Measurements from ENCODE around the gene CCDC194. TPM values are rescaled to one million over a fixed set of nuclear protein-coding genes. Genes with fewer than 3 reads are reported as not detected.

Gene CCDC194
- total RNA-seq, 6 donors from 2014 or later = 0.83 to 2.2 (median 2.1) TPM; not detected in 3

GRCh38 chr19:17389288-17389687 lies 4.7 kb downstream of the CCDC194 start:
- no peaks in the 10 kb centered on the region for H3K9me3 ChIP-seq
- no peak overlapping the region for H3K27ac ChIP-seq
- 51 to 75% methylated on average over 1 of the region's 1 CpG for WGBS, 2 donors
- DNase-seq (no peak), ATAC-seq (ENCODE audit: low FRiP score in 2 of 2) (no peak)
- H3K4me1 ChIP-seq = peaks cover 14 to 28% (median 20%) of the 10 kb centered on the region in 4 donors
- TF ChIP-seq POLR2A (IDR thresholded peaks at IDR 0.05) (no peak), CTCF (IDR thresholded peaks at IDR 0.05) (no peak), POLR2AphosphoS5 (IDR thresholded peaks at IDR 0.05) (no peak), EP300 (IDR thresholded peaks at IDR 0.05) (no peak)
- H3K36me3 ChIP-seq = no peaks in the 10 kb centered on the region
- no peak overlapping the region for H3K4me3 ChIP-seq
- peaks cover 0 to 8% (median 1%) of the 10 kb centered on the region in 4 donors for H3K27me3 ChIP-seq

- TF ChIP-seq EP300 (IDR thresholded peaks at IDR 0.05) (no peak), POLR2AphosphoS5 (IDR thresholded peaks at IDR 0.05) (no peak), POLR2A (IDR thresholded peaks at IDR 0.05) (no peak), CTCF (IDR thresholded peaks at IDR 0.05) (peak; percentile 81 to 91 (median 89))
- Histone ChIP-seq H3K4me1 (peaks cover 21 to 32% (median 24%) of the 10 kb centered on the region in 4 donors), H3K27me3 (peaks cover 0 to 5% (median 0%) of the 10 kb centered on the region in 4 donors), H3K9me3 (no peaks in the 10 kb centered on the region), H3K36me3 (no peaks in the 10 kb centered on the region), H3K27ac (no peak overlapping the region), H3K4me3 (no peak overlapping the region)
- 52 to 58% methylated on average over 8 to 13 of the region's 20 CpGs for WGBS, 2 donors
- ATAC-seq (ENCODE audit: low FRiP score in 2 of 2) (peak; percentile 74 to 75), DNase-seq (peak; percentile 62 to 92)
Observed at GRCh38 chr19:17385878-17386611, 8.0 kb downstream of the CCDC194 start.

- 99% methylated on average over 5 of the region's 5 CpGs for WGBS, 2 donors
- Histone ChIP-seq H3K4me3 (no peak overlapping the region), H3K4me1 (peaks cover 25 to 45% (median 35%) of the 10 kb centered on the region in 4 donors), H3K9me3 (no peaks in the 10 kb centered on the region), H3K36me3 (no peaks in the 10 kb centered on the region), H3K27ac (no peak overlapping the region), H3K27me3 (no peaks in the 10 kb centered on the region)
- ATAC-seq (ENCODE audit: low FRiP score in 2 of 2) (no peak), DNase-seq (no peak)
- TF ChIP-seq POLR2AphosphoS5 (IDR thresholded peaks at IDR 0.05) (no peak), CTCF (IDR thresholded peaks at IDR 0.05) (no peak), EP300 (IDR thresholded peaks at IDR 0.05) (no peak), POLR2A (IDR thresholded peaks at IDR 0.05) (no peak)
Observed at GRCh38 chr19:17380426-17381138, 13.4 kb downstream of the CCDC194 start.

GRCh38 chr19:17379221-17379631 lies 14.8 kb downstream of the CCDC194 start:
- no peak overlapping the region for H3K4me3 ChIP-seq
- no peaks in the 10 kb centered on the region for H3K9me3 ChIP-seq
- H3K4me1 ChIP-seq = peaks cover 25 to 44% (median 33%) of the 10 kb centered on the region in 4 donors
- WGBS, 2 donors = 24 to 49% methylated on average over 5 to 14 of the region's 14 CpGs
- DNase-seq (no peak), ATAC-seq (ENCODE audit: low FRiP score in 2 of 2) (no peak)
- H3K27me3 ChIP-seq = no peaks in the 10 kb centered on the region
- H3K36me3 ChIP-seq = no peaks in the 10 kb centered on the region
- H3K27ac ChIP-seq = no peak overlapping the region
- no peak for TF ChIP-seq POLR2A (IDR thresholded peaks at IDR 0.05)
- TF ChIP-seq CTCF (IDR thresholded peaks at IDR 0.05) = no peak
- no peak for TF ChIP-seq POLR2AphosphoS5 (IDR thresholded peaks at IDR 0.05)
- no peak for TF ChIP-seq EP300 (IDR thresholded peaks at IDR 0.05)

Measured in upper lobe of left lung (tissue), 6 donors.